Measurements from ENCODE around the gene ROBO1. TPM values are rescaled to one million over a fixed set of nuclear protein-coding genes. Genes with fewer than 3 reads are reported as not detected.

Gene ROBO1
- total and polyA plus RNA-seq, 2 experiments from 2014 or later, result 18.8 to 31.9 TPM

- no peaks in the 10 kb centered on the region for H4K20me1 ChIP-seq (ENCODE audit: insufficient read depth)
- H3F3A ChIP-seq (ENCODE audit: insufficient read depth), result no peaks in the 10 kb centered on the region
- H3K9me3 ChIP-seq (ENCODE audit: low read depth), result no peaks in the 10 kb centered on the region
- no peaks in the 10 kb centered on the region for H3K36me3 ChIP-seq (ENCODE audit: low read depth)
- no peak overlapping the region; the same call in 1 of the 2 replicates for H2AFZ ChIP-seq
- TF ChIP-seq EZH2phosphoT487 (IDR thresholded peaks at IDR 0.05; ENCODE audit: insufficient read depth, low read depth), result no peak
- no peak for TF ChIP-seq EZH2 (IDR thresholded peaks at IDR 0.05; ENCODE audit: insufficient read depth, poor library complexity, severe bottlenecking)
- peak overlapping the region; percentile 10; the same call in 1 of the 2 replicates for H3K27ac ChIP-seq
- no peaks in the 10 kb centered on the region for H3K79me2 ChIP-seq (ENCODE audit: insufficient read depth)
- H3K9ac ChIP-seq, result no peak overlapping the region
- H3K4me3 ChIP-seq, result peak overlapping the region; percentile 20; the same call in 1 of the 2 replicates
- no peaks in the 10 kb centered on the region for H3K27me3 ChIP-seq (replicated peaks; ENCODE audit: insufficient read depth)
- peaks cover 16% of the 10 kb centered on the region for H3K4me1 ChIP-seq (ENCODE audit: insufficient read depth)
- H3K9me2 ChIP-seq (ENCODE audit: insufficient read depth), result no peaks in the 10 kb centered on the region
- in situ Hi-C loops (cut with MboI), result loop anchor here (25.0 kb wide), 1 partner anchor 705 kb away; no protein-coding TSS in a partner anchor
- peak; percentile 79 for DNase-seq
- H3K4me2 ChIP-seq (ENCODE audit: unreplicated experiment), result peak overlapping the region; percentile 48
Measured at GRCh38 chr3:79367066-79367465, 400.7 kb downstream of the ROBO1 start.

DNA sequence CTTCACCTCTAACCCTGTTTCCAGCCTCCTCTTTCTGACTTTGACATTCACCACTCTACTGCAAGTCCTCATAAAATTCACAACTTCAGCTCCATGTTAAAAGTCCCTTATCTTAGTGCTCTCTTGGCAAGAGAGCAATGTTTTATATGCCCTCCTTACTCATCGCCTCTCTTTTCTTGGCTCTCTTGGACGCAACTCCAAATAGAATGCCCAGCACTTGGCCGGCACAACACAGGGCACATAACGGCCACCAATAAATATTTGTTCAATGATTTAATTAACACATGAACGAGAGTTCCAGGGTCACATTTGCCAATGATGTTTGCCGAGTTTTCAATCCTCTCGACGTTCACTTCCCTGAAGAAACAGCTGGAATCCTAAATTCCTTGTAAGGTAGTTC, 401.4 kb downstream of the ROBO1 start:
- Histone ChIP-seq H3K27ac (no peak overlapping the region), H2AFZ (no peak overlapping the region), H3K4me1 (ENCODE audit: insufficient read depth) (peaks cover 16% of the 10 kb centered on the region), H3F3A (ENCODE audit: insufficient read depth) (no peaks in the 10 kb centered on the region), H3K4me2 (ENCODE audit: unreplicated experiment) (no peak overlapping the region), H4K20me1 (ENCODE audit: insufficient read depth) (no peaks in the 10 kb centered on the region), H3K79me2 (ENCODE audit: insufficient read depth) (no peaks in the 10 kb centered on the region), H3K9me2 (ENCODE audit: insufficient read depth) (no peaks in the 10 kb centered on the region), H3K36me3 (ENCODE audit: low read depth) (no peaks in the 10 kb centered on the region), H3K4me3 (no peak overlapping the region), H3K9me3 (ENCODE audit: low read depth) (no peaks in the 10 kb centered on the region), H3K9ac (no peak overlapping the region), H3K27me3 (replicated peaks; ENCODE audit: insufficient read depth) (no peaks in the 10 kb centered on the region)
- no peak for TF ChIP-seq EZH2 (IDR thresholded peaks at IDR 0.05; ENCODE audit: insufficient read depth, poor library complexity, severe bottlenecking)
- TF ChIP-seq EZH2phosphoT487 (IDR thresholded peaks at IDR 0.05; ENCODE audit: insufficient read depth, low read depth), result no peak
- 95 to 96% methylated on average over 8 of the region's 8 CpGs for WGBS, 2 experiments (ENCODE audit: low coverage in 1 of 2, low lambda C conversion rate in 2 of 2, missing lambda C conversion rate in 2 of 2)
- DNase-seq, result no peak
- in situ Hi-C loops (cut with MboI), result loop anchor here (25.0 kb wide), 1 partner anchor 704 kb away; no protein-coding TSS in a partner anchor

DNA sequence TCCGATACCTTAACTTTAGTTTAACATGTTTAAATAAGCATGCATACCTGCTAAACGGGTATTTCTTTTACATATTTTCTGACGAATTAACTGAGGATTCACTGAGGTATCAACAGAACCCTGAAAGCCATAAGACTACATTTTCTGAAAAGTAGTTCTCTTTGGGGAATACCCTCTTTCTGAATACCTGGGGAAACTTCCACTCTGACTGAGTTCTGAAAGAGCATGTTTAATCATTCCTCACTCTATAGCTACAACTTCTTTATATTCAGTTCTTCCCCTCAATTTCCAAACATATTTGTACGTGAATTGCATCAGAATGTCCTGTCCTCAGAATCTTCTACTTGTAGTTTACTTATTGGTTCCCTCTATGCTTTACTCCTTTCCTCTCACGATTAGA, 403.0 kb downstream of the ROBO1 start:
- Histone ChIP-seq H3K27ac (no peak overlapping the region), H2AFZ (no peak overlapping the region), H3F3A (ENCODE audit: insufficient read depth) (no peaks in the 10 kb centered on the region), H3K79me2 (ENCODE audit: insufficient read depth) (no peaks in the 10 kb centered on the region), H3K4me3 (no peak overlapping the region), H3K9me3 (ENCODE audit: low read depth) (no peaks in the 10 kb centered on the region), H3K9me2 (ENCODE audit: insufficient read depth) (no peaks in the 10 kb centered on the region), H3K9ac (no peak overlapping the region), H3K4me1 (ENCODE audit: insufficient read depth) (peaks cover 16% of the 10 kb centered on the region), H3K36me3 (ENCODE audit: low read depth) (no peaks in the 10 kb centered on the region), H3K27me3 (replicated peaks; ENCODE audit: insufficient read depth) (no peaks in the 10 kb centered on the region), H3K4me2 (ENCODE audit: unreplicated experiment) (no peak overlapping the region), H4K20me1 (ENCODE audit: insufficient read depth) (no peaks in the 10 kb centered on the region)
- DNase-seq, result no peak
- WGBS, 2 experiments (ENCODE audit: low coverage in 1 of 2, low lambda C conversion rate in 2 of 2, missing lambda C conversion rate in 2 of 2), result 96 to 98% methylated on average over 5 of the region's 5 CpGs
- in situ Hi-C loops (cut with MboI), result loop anchor here (25.0 kb wide), 1 partner anchor 702 kb away; no protein-coding TSS in a partner anchor
- no peak for TF ChIP-seq EZH2phosphoT487 (IDR thresholded peaks at IDR 0.05; ENCODE audit: insufficient read depth, low read depth)
- TF ChIP-seq EZH2 (IDR thresholded peaks at IDR 0.05; ENCODE audit: insufficient read depth, poor library complexity, severe bottlenecking), result no peak

GRCh38 chr3:79362571-79363270, 405.1 kb downstream of the ROBO1 start:
- no peak overlapping the region for H3K27ac ChIP-seq
- 90 to 96% methylated on average over 3 of the region's 3 CpGs for WGBS, 2 experiments (ENCODE audit: low coverage in 1 of 2, low lambda C conversion rate in 2 of 2, missing lambda C conversion rate in 2 of 2)
- no peaks in the 10 kb centered on the region for H3K36me3 ChIP-seq (ENCODE audit: low read depth)
- DNase-seq, result no peak
- H3K27me3 ChIP-seq (replicated peaks; ENCODE audit: insufficient read depth), result no peaks in the 10 kb centered on the region
- H3K4me2 ChIP-seq (ENCODE audit: unreplicated experiment), result no peak overlapping the region
- in situ Hi-C loops (cut with MboI), result loop anchor here (25.0 kb wide), 1 partner anchor 700 kb away; no protein-coding TSS in a partner anchor
- TF ChIP-seq EZH2 (IDR thresholded peaks at IDR 0.05; ENCODE audit: insufficient read depth, poor library complexity, severe bottlenecking) (no peak), EZH2phosphoT487 (IDR thresholded peaks at IDR 0.05; ENCODE audit: insufficient read depth, low read depth) (no peak)
- no peaks in the 10 kb centered on the region for H3K79me2 ChIP-seq (ENCODE audit: insufficient read depth)
- H2AFZ ChIP-seq, result no peak overlapping the region
- H3F3A ChIP-seq (ENCODE audit: insufficient read depth), result no peaks in the 10 kb centered on the region
- H3K9me2 ChIP-seq (ENCODE audit: insufficient read depth), result no peaks in the 10 kb centered on the region
- H4K20me1 ChIP-seq (ENCODE audit: insufficient read depth), result no peaks in the 10 kb centered on the region
- peaks cover 15% of the 10 kb centered on the region for H3K4me1 ChIP-seq (ENCODE audit: insufficient read depth)
- no peak overlapping the region for H3K9ac ChIP-seq
- no peak overlapping the region for H3K4me3 ChIP-seq
- H3K9me3 ChIP-seq (ENCODE audit: low read depth), result no peaks in the 10 kb centered on the region
